ENCODE measurements around the gene KIAA1671. TPM values are rescaled to one million over a fixed set of nuclear protein-coding genes. Genes with fewer than 3 reads are reported as not detected.

KIAA1671 gene
- total RNA-seq, 6 donors from 2014 or later: 30.9 to 57.7 (median 42.1) TPM

DNA sequence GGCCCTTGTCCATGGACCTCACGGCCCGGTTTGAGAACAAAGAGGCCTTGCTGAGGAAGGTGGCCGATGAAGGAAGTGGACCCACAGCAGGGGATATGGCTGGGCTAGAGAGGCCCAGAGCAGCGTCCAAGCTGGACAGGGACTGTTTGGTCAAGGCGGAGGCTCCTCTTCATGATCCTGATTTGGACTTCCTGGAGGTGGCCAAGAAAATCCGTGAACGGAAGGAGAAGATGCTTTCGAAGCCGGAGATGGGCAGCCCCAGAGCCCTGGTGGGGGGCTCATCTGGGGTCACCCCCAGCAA is 76.3 kb downstream of the KIAA1671 start:
- H3K4me3 ChIP-seq: no peak overlapping the region
- WGBS, 2 donors: 79 to 84% methylated on average over 9 of the region's 9 CpGs
- peaks cover 24 to 41% (median 33%) of the 10 kb centered on the region in 4 donors for H3K4me1 ChIP-seq
- TF ChIP-seq CTCF (IDR thresholded peaks at IDR 0.05) (no peak), POLR2A (IDR thresholded peaks at IDR 0.05) (no peak), POLR2AphosphoS5 (IDR thresholded peaks at IDR 0.05) (no peak), EP300 (IDR thresholded peaks at IDR 0.05) (no peak)
- no peak for ATAC-seq (ENCODE audit: low FRiP score in 2 of 2)
- no peak for DNase-seq
- no peaks in the 10 kb centered on the region for H3K27me3 ChIP-seq
- H3K36me3 ChIP-seq: peaks cover 0 to 4% (median 0%) of the 10 kb centered on the region in 4 donors
- H3K27ac ChIP-seq: peak overlapping the region; percentile 58 to 77 (median 66)
- H3K9me3 ChIP-seq: no peaks in the 10 kb centered on the region

DNA sequence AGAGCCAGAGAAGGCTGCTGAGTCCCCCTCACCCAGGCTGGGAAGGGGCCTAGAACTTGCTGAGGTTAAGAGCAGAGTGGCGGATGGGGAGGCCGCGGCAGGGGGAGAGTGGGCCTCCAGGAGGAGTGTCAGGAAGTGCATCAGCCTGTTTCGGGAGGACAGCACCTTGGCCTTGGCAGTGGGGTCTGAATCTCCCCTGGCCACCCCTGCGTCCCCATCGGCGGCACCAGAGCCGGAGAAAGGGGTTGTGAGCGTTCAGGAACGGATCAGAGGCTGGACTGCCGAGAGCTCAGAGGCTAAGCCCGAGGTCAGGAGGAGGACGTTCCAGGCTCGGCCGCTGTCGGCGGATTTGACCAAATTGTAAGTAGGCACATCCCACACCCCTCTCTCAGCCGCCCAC is 76.7 kb downstream of the KIAA1671 start:
- DNase-seq: peak in 1 of 2 donors; percentile 62
- Histone ChIP-seq H3K9me3 (no peaks in the 10 kb centered on the region), H3K4me1 (peaks cover 24 to 41% (median 33%) of the 10 kb centered on the region in 4 donors), H3K27ac (peak overlapping the region; percentile 58 to 77 (median 66)), H3K4me3 (no peak overlapping the region), H3K36me3 (peaks cover 0 to 4% (median 2%) of the 10 kb centered on the region in 4 donors), H3K27me3 (no peaks in the 10 kb centered on the region)
- TF ChIP-seq POLR2AphosphoS5 (IDR thresholded peaks at IDR 0.05) (no peak), POLR2A (IDR thresholded peaks at IDR 0.05) (no peak), EP300 (IDR thresholded peaks at IDR 0.05) (no peak), CTCF (IDR thresholded peaks at IDR 0.05) (no peak)
- WGBS, 2 donors: 89 to 91% methylated on average over 18 of the region's 18 CpGs
- ATAC-seq (ENCODE audit: low FRiP score in 2 of 2): no peak

- peaks cover 21 to 35% (median 28%) of the 10 kb centered on the region in 4 donors for H3K4me1 ChIP-seq
- DNase-seq (peak in 1 of 2 donors; percentile 51), ATAC-seq (ENCODE audit: low FRiP score in 2 of 2) (peak in 1 of 2 donors; percentile 52)
- no peaks in the 10 kb centered on the region for H3K27me3 ChIP-seq
- H3K36me3 ChIP-seq: peaks cover 0 to 5% (median 2%) of the 10 kb centered on the region in 4 donors
- H3K9me3 ChIP-seq: no peaks in the 10 kb centered on the region
- 52 to 70% methylated on average over 7 of the region's 7 CpGs for WGBS, 2 donors
- peak in 1 of 2 donors; percentile 16 for TF ChIP-seq POLR2AphosphoS5 (IDR thresholded peaks at IDR 0.05)
- no peak for TF ChIP-seq EP300 (IDR thresholded peaks at IDR 0.05)
- no peak overlapping the region for H3K4me3 ChIP-seq
- H3K27ac ChIP-seq: peak overlapping the region in 2 of 4 donors; percentile 66 to 74
Observed at GRCh38 chr22:25030636-25031035, 78.1 kb downstream of the KIAA1671 start.

DNA sequence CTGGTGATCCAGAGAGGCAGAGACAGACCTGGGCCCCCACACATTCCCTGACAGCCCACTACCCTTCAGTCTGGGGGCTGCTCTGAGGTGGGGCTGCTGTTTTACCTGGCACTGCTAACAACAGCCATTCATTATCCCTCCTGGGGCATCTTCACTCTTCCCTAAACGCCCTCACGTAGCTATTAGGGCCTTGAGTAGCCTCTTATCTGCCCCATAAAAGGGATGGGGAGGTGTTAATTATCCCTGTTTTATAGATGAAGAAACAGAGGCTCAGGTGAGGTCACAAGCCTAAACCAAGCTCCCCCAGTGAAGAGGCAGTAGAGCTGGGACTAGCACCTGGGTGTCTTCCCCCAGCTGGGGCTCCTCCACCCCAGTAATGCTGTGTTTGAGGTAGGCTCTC is 79.5 kb downstream of the KIAA1671 start:
- no peaks in the 10 kb centered on the region for H3K9me3 ChIP-seq
- peak overlapping the region in 2 of 4 donors; percentile 66 to 74 for H3K27ac ChIP-seq
- H3K4me1 ChIP-seq: peaks cover 7 to 22% (median 14%) of the 10 kb centered on the region in 4 donors
- no peak for DNase-seq
- TF ChIP-seq POLR2A (IDR thresholded peaks at IDR 0.05) (no peak), CTCF (IDR thresholded peaks at IDR 0.05) (no peak), EP300 (IDR thresholded peaks at IDR 0.05) (no peak), POLR2AphosphoS5 (IDR thresholded peaks at IDR 0.05) (no peak)
- no peak overlapping the region for H3K4me3 ChIP-seq
- H3K27me3 ChIP-seq: no peaks in the 10 kb centered on the region
- H3K36me3 ChIP-seq: peaks cover 0 to 5% (median 2%) of the 10 kb centered on the region in 4 donors
- ATAC-seq (ENCODE audit: low FRiP score in 2 of 2): no peak
- WGBS, 2 donors: 83 to 85% methylated on average over 2 of the region's 2 CpGs

- Histone ChIP-seq H3K27ac (no peak overlapping the region), H3K36me3 (peaks cover 0 to 26% (median 16%) of the 10 kb centered on the region in 4 donors), H3K9me3 (no peaks in the 10 kb centered on the region), H3K4me3 (no peak overlapping the region), H3K27me3 (no peaks in the 10 kb centered on the region), H3K4me1 (peaks cover 0 to under 1% (median 0%) of the 10 kb centered on the region in 4 donors)
- TF ChIP-seq POLR2A (IDR thresholded peaks at IDR 0.05) (no peak), POLR2AphosphoS5 (IDR thresholded peaks at IDR 0.05) (no peak), EP300 (IDR thresholded peaks at IDR 0.05) (no peak), CTCF (IDR thresholded peaks at IDR 0.05) (no peak)
- 93 to 97% methylated on average over 2 of the region's 2 CpGs for WGBS, 2 donors
- no peak for ATAC-seq (ENCODE audit: low FRiP score in 2 of 2)
- no peak for DNase-seq
Observed at GRCh38 chr22:25035715-25036114, 83.2 kb downstream of the KIAA1671 start.
